ENCODE data around the gene KLHL14. TPM values are rescaled to one million over a fixed set of nuclear protein-coding genes. Genes with fewer than 3 reads are reported as not detected.
"Not testable (repeated sequence)": the region's sequence is repeated elsewhere in the genome, so short reads cannot be mapped to it uniquely, and the experiment has no call there.

The KLHL14 gene
- total and polyA plus RNA-seq, 2 donors (not counting 3 experiments of a cell fraction or from before 2014, with no cell fraction given) = not detected

DNA sequence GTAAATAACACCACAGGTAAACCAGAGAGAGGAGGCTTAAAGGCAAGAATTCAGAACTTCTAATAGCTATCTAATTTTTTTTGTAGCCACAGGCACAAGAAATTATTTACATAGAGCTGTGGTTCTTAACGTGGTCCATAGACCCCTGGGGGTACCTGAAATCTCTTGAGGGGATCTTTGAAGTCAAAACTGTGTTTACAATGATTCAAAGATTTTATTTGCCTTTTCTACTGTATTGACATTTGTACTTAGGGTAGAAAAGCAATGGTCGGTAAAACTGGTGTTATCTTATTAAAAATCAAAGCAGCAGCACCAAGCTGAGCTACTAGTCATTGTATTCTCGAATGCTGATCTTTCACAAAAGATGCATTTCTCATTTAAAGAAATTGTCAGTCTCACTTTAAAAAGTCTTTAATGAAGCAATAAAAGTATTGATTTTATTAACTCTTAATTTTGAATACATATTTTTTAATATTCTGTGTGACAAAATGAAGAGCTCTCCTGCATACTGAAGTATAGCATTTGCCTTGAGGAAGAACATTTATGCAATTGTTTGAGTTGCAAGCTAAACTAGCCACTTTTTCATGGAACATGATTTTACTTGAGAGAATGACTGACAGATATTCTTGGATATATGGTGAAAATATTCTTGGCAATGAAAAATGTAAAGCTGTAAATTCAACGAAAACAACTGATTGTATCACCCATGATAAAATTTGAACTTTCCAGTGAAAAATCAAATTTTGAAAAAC, 25.6 kb upstream of the KLHL14 start:
- TF ChIP-seq, protein P1, sequence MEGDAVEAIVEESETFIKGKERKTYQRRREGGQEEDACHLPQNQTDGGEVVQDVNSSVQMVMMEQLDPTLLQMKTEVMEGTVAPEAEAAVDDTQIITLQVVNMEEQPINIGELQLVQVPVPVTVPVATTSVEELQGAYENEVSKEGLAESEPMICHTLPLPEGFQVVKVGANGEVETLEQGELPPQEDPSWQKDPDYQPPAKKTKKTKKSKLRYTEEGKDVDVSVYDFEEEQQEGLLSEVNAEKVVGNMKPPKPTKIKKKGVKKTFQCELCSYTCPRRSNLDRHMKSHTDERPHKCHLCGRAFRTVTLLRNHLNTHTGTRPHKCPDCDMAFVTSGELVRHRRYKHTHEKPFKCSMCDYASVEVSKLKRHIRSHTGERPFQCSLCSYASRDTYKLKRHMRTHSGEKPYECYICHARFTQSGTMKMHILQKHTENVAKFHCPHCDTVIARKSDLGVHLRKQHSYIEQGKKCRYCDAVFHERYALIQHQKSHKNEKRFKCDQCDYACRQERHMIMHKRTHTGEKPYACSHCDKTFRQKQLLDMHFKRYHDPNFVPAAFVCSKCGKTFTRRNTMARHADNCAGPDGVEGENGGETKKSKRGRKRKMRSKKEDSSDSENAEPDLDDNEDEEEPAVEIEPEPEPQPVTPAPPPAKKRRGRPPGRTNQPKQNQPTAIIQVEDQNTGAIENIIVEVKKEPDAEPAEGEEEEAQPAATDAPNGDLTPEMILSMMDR (IDR thresholded peaks at IDR 0.05; ENCODE audit: extremely low read depth in 1 of 2, insufficient read depth in 1 of 2, low read depth in 1 of 2, low read length in 2 of 2) = no peak
- TF ChIP-seq GATA2 (IDR thresholded peaks at IDR 0.05; ENCODE audit: insufficient read depth, insufficient read length, low read depth, low read length) (no peak), JUN (IDR thresholded peaks at IDR 0.05; ENCODE audit: borderline replicate concordance, insufficient read depth, insufficient read length, low read depth) (no peak), MYC (IDR thresholded peaks at IDR 0.05; ENCODE audit: low read depth, low read length) (no peak), POLR2AphosphoS5 (IDR thresholded peaks at IDR 0.05; ENCODE audit: insufficient read depth, low read depth, low read length) (no peak), EZH2 (IDR thresholded peaks at IDR 0.05; ENCODE audit: borderline replicate concordance, low read depth, low read length, severe bottlenecking) (no peak), FOS (IDR thresholded peaks at IDR 0.05; ENCODE audit: borderline replicate concordance, insufficient read depth, low read length) (no peak), POLR2A (IDR thresholded peaks at IDR 0.05; ENCODE audit: low read depth, low read length) (no peak)
- TF ChIP-seq, protein P2, sequence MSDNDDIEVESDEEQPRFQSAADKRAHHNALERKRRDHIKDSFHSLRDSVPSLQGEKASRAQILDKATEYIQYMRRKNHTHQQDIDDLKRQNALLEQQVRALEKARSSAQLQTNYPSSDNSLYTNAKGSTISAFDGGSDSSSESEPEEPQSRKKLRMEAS (IDR thresholded peaks at IDR 0.05; ENCODE audit: insufficient read depth, insufficient read length) = no peak
- H3K79me2 ChIP-seq (ENCODE audit: control insufficient read depth, insufficient read depth, low read length) = no peaks in the 10 kb centered on the region
- H3K4me1 ChIP-seq (ENCODE audit: control insufficient read depth, extremely low read depth, insufficient read depth, low read length) = no peaks in the 10 kb centered on the region
- no peak overlapping the region for H2AFZ ChIP-seq (ENCODE audit: low read depth, low read length)
- no peak overlapping the region for H3K4me3 ChIP-seq (replicated peaks in 1 of 3; ENCODE audit: insufficient read depth in 1 of 3, low read depth in 1 of 3, low read length in 3 of 3)
- no peak for DNase-seq (ENCODE audit: low read depth, low spot score)
- H3K27ac ChIP-seq (ENCODE audit: insufficient read depth, low read depth, low read length) = no peak overlapping the region
- H3K4me2 ChIP-seq (ENCODE audit: insufficient read depth, low read length) = no peak overlapping the region
- no TSS peak for BruUV-seq (replicated peaks)
- POLR2A ChIA-PET = no interaction called here
- H3K36me3 ChIP-seq (ENCODE audit: control insufficient read depth in 2 of 2, extremely low read depth in 1 of 2, insufficient read depth in 2 of 2, low read length in 2 of 2) = no peaks in the 10 kb centered on the region
- H3K9me3 ChIP-seq (replicated peaks; ENCODE audit: control insufficient read depth, insufficient read depth, low read length) = no peaks in the 10 kb centered on the region
- dilution Hi-C loops (cut with MboI; ENCODE audit: extremely low pct_ligation_motif_present, low sequenced_read_pairs) = no loop called here
- CTCF ChIA-PET = no interaction called here
- intact Hi-C loops (cut with micrococcal nuclease) = no loop called here
- FAIRE-seq = no peak
- no peaks in the 10 kb centered on the region for H4K20me1 ChIP-seq (replicated peaks; ENCODE audit: control insufficient read depth, extremely low read depth, insufficient read depth, low read length)
- H3K9me1 ChIP-seq (replicated peaks; ENCODE audit: control insufficient read depth, extremely low read depth, insufficient read depth, low read length) = no peaks in the 10 kb centered on the region
- no peak overlapping the region for H3K9ac ChIP-seq (replicated peaks; ENCODE audit: extremely low read depth, insufficient read depth, low read length)
- no peaks in the 10 kb centered on the region for H3K27me3 ChIP-seq (ENCODE audit: control insufficient read depth in 2 of 2, insufficient read depth in 2 of 2, low read length in 2 of 2)

DNA sequence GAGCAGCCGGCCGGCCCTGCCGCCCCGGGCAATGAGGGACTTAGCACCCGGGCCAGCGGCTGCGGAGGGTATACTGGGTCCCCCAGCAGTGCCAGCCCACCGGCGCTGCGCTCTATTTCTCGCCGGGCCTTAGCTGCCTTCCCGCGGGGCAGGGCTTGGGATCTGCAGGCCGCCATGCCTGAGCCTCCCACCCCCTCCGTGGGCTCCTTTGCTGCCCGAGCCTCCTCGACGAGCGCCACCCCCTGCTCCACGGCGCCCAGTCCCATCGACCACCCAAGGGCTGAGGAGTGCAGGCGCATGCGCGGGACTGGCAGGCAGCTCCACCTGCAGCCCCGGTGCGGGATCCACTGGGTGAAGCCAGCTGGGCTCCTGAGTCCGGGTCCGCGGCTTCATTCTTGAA, 21.8 kb upstream of the KLHL14 start:
- H3K9me3 ChIP-seq (replicated peaks; ENCODE audit: control insufficient read depth, insufficient read depth, low read length); dilution Hi-C loops (cut with MboI; ENCODE audit: extremely low pct_ligation_motif_present, low sequenced_read_pairs); H4K20me1 ChIP-seq (replicated peaks; ENCODE audit: control insufficient read depth, extremely low read depth, insufficient read depth, low read length); H3K27ac ChIP-seq (ENCODE audit: insufficient read depth, low read depth, low read length); H2AFZ ChIP-seq (ENCODE audit: low read depth, low read length); H3K4me3 ChIP-seq (replicated peaks in 1 of 3; ENCODE audit: insufficient read depth in 1 of 3, low read depth in 1 of 3, low read length in 3 of 3); POLR2A ChIA-PET; H3K36me3 ChIP-seq (ENCODE audit: control insufficient read depth in 2 of 2, extremely low read depth in 1 of 2, insufficient read depth in 2 of 2, low read length in 2 of 2); H3K27me3 ChIP-seq (ENCODE audit: control insufficient read depth in 2 of 2, insufficient read depth in 2 of 2, low read length in 2 of 2); H3K4me1 ChIP-seq (ENCODE audit: control insufficient read depth, extremely low read depth, insufficient read depth, low read length); BruUV-seq (replicated peaks); H3K79me2 ChIP-seq (ENCODE audit: control insufficient read depth, insufficient read depth, low read length); CTCF ChIA-PET; H3K9ac ChIP-seq (replicated peaks; ENCODE audit: extremely low read depth, insufficient read depth, low read length); H3K9me1 ChIP-seq (replicated peaks; ENCODE audit: control insufficient read depth, extremely low read depth, insufficient read depth, low read length); intact Hi-C loops (cut with micrococcal nuclease); H3K4me2 ChIP-seq (ENCODE audit: insufficient read depth, low read length); FAIRE-seq; DNase-seq (ENCODE audit: low read depth, low spot score): not testable (repeated sequence)
